HG03103 (cell line): ENCODE results near the gene PTPRB.
A peak's percentile ranks its signal among the peaks of the same experiment; 100 is the strongest.

Source experiments
- ATAC-seq: cut with Tn5 transposase; IDR thresholded peaks from one replicate; pipeline ENCODE4 v1.9.1; 2021; ENCODE audit warnings: low read depth; ENCODE audit not compliant: unreplicated experiment

PTPRB gene

DNA sequence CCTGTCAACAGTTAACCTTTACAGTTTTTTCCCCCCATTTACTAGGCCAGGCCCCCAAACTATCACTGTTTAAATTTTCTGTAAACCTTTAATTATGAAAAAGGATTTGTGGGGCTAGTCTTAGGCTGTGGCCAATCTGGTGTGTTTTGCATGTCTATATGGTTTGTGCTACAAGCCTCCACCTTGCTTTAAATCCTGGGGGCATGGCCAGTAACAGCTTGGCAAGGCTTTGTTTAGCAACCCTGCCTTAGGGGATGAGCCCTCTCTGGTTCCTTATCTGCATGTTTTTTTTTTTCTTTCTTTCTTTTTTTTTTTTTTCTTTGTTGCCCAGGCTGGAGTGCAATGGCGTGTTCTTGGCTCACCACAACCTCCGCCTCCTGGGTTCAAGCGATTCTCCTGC, 168.5 kb downstream of the PTPRB start:
- ATAC-seq, result no peak

DNA sequence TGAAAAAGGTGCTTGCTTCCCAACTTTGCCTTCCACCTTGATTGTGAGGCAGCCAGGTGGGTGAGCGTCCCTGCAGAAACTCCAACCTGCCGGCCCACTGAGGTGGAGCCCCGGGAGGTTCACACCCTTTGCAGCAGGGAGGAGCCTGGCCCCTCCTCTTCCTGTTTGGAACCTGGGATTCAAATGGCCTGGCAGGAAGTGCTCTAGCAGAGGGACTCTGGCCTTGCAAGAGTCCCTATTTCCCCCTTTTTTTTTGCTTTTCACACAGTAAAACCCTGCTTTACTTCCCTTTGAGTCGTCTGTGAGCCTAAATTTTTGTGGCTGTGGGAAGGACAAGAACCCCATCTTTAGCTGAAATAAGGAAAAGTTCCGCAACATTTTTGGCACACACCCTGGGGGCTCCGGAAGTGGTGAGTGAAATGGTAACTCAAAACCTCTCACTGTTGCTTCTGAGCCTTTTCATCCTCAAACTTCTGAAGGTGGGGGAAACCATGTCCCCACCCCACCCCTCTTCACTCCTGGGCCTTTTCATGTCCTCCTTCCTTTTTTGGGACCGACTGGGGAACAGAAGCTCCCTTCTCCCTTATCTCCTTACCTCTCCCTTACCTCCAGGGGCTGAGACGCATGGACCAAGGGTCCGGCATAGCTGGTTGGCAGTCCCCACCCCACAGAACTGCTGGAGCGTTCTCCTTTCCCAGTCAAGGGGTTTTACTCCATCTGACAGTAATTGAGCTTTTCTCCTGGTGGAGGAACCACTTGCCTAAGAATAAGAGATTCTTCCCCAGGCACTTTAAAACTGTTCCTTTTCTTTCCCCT, 169.1 kb downstream of the PTPRB start:
- peak; percentile 57 for ATAC-seq

DNA sequence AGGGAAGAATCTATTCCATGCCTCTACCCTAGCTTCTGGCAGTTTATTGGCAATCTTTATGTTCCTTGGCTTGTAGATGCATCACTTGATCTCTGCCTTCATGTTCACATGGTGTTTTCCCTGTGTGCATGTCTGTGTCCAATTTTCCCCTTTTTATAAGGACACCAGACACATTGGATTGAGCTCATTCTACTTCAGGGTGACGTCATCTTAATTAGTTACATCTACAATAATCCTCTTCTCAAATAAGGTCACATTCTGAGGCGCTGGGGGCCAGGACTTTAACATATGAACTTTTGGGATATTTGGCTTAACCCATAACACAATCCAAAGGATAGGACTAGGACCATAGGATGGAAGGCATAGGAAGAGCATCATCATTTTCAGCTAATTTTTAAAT, 169.8 kb downstream of the PTPRB start:
- no peak for ATAC-seq

DNA sequence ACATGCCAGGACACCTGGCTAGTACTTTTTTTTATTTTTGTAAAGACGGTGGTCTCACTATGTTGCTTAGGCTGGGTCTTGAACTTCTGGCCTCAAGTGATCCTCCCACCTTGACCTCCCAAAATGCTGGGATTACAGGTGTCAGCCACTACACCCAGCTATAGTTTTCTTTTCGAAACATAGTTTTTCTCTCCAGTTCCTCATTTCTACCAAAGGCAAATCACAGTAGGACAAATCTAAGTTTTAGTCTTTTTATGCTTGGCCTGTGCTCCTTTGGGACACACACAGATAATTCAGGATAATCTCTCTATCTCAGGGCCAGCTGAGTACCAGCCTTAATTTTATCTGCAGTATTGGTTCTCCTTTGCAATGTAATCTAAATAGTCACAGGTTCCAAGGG, 170.5 kb downstream of the PTPRB start:
- no peak for ATAC-seq
